Stimulated activated naive CD8-positive, alpha-beta T cell treated with anti-CD3 and anti-CD28 coated beads, Interleukin-15, Interleukin-2, amounts not matched to agents 100 ng/mL and 50 ng/mL, for 24 hours (primary cell): ENCODE measurements around the gene COPG1.
"Not testable (repeated sequence)": the region's sequence is repeated elsewhere in the genome, so short reads cannot be mapped to it uniquely, and the experiment has no call there.

Experiments
- H3K27ac Mint-ChIP-seq: one replicate; pipeline ENCODE4 v1.8.0; 2021; ENCODE audit warnings: mild to moderate bottlenecking, mixed read lengths
- H3K27me3 Mint-ChIP-seq: one replicate; pipeline ENCODE4 v1.8.0; 2021; ENCODE audit warnings: mixed read lengths
- H3K36me3 Mint-ChIP-seq: one replicate; pipeline ENCODE4 v1.8.0; 2021; ENCODE audit warnings: low read depth, mixed read lengths
- H3K4me1 Mint-ChIP-seq: one replicate; pipeline ENCODE4 v1.8.0; 2021; ENCODE audit warnings: low read depth, mixed read lengths
- H3K4me3 Mint-ChIP-seq: one replicate; pipeline ENCODE4 v1.8.0; 2021; ENCODE audit warnings: mild to moderate bottlenecking, mixed read lengths
- H3K9me3 Mint-ChIP-seq: one replicate; pipeline ENCODE4 v1.8.0; 2021; ENCODE audit warnings: mixed read lengths

COPG1 gene

GRCh38 chr3:129259612-129260477, 10.4 kb downstream of the COPG1 start:
- H3K27ac Mint-ChIP-seq = no peak overlapping the region
- no peaks in the 10 kb centered on the region for H3K27me3 Mint-ChIP-seq
- peaks cover 62% of the 10 kb centered on the region for H3K36me3 Mint-ChIP-seq
- no peaks in the 10 kb centered on the region for H3K4me1 Mint-ChIP-seq
- no peaks in the 10 kb centered on the region for H3K9me3 Mint-ChIP-seq
- no peak overlapping the region for H3K4me3 Mint-ChIP-seq

- no peaks in the 10 kb centered on the region for H3K4me1 Mint-ChIP-seq
- H3K36me3 Mint-ChIP-seq = peaks cover 60% of the 10 kb centered on the region
- no peaks in the 10 kb centered on the region for H3K9me3 Mint-ChIP-seq
- no peak overlapping the region for H3K27ac Mint-ChIP-seq
- H3K27me3 Mint-ChIP-seq = no peaks in the 10 kb centered on the region
- no peak overlapping the region for H3K4me3 Mint-ChIP-seq
These were observed 11.2 kb downstream of the COPG1 start for GRCh38 chr3:129260606-129261005.

GRCh38 chr3:129261894-129262293, 12.5 kb downstream of the COPG1 start:
- H3K27ac Mint-ChIP-seq = no peak overlapping the region
- H3K27me3 Mint-ChIP-seq = no peaks in the 10 kb centered on the region
- H3K4me1 Mint-ChIP-seq = no peaks in the 10 kb centered on the region
- H3K36me3 Mint-ChIP-seq = peaks cover 58% of the 10 kb centered on the region
- H3K9me3 Mint-ChIP-seq = no peaks in the 10 kb centered on the region
- H3K4me3 Mint-ChIP-seq = no peak overlapping the region

- no peaks in the 10 kb centered on the region for H3K27me3 Mint-ChIP-seq
- H3K27ac Mint-ChIP-seq = no peak overlapping the region
- H3K4me3 Mint-ChIP-seq = no peak overlapping the region
- peaks cover 68% of the 10 kb centered on the region for H3K36me3 Mint-ChIP-seq
- H3K9me3 Mint-ChIP-seq = no peaks in the 10 kb centered on the region
- H3K4me1 Mint-ChIP-seq = no peaks in the 10 kb centered on the region
These were observed 13.9 kb downstream of the COPG1 start for GRCh38 chr3:129263161-129263910.

- peaks cover 71% of the 10 kb centered on the region for H3K36me3 Mint-ChIP-seq
- not testable (repeated sequence) for H3K27ac Mint-ChIP-seq, H3K27me3 Mint-ChIP-seq, H3K4me3 Mint-ChIP-seq, H3K4me1 Mint-ChIP-seq, H3K9me3 Mint-ChIP-seq
These were observed 15.6 kb downstream of the COPG1 start for GRCh38 chr3:129264994-129265393.

DNA sequence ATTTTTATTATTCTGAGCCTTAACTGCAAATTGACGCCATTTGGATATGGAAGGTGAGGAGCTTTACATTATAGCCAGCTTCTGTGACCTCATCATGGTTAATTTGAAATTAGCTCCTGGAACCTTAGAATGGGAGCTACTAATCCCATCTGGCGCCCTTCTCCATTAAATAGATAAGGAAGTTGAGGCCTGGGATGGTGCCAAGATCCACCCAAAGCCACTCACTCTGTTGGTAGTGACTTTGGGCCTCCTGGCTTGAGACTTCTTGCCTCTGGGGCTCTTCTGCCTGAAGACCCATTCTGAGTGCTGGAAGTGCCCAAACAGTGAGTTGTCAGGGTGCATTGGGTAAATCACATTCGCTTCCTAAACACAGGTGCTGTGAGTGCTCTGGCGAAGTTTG, 17.2 kb downstream of the COPG1 start:
- Mint-ChIP-seq H3K4me3 (no peak overlapping the region), H3K9me3 (no peaks in the 10 kb centered on the region), H3K27ac (no peak overlapping the region), H3K36me3 (peaks cover 74% of the 10 kb centered on the region), H3K27me3 (no peaks in the 10 kb centered on the region), H3K4me1 (no peaks in the 10 kb centered on the region)

- Mint-ChIP-seq H3K4me3 (no peak overlapping the region), H3K36me3 (peaks cover 70% of the 10 kb centered on the region), H3K27ac (no peak overlapping the region)
These were observed 19.0 kb downstream of the COPG1 start for GRCh38 chr3:129268396-129268795.

GRCh38 chr3:129271674-129272073, 22.3 kb downstream of the COPG1 start:
- Mint-ChIP-seq H3K36me3 (peaks cover 82% of the 10 kb centered on the region), H3K27me3 (no peaks in the 10 kb centered on the region), H3K27ac (no peak overlapping the region), H3K9me3 (no peaks in the 10 kb centered on the region), H3K4me1 (peaks cover 8% of the 10 kb centered on the region), H3K4me3 (no peak overlapping the region)

More at GRCh38 chr3:129268396-129268795, 19.0 kb downstream of the COPG1 start:
- H3K9me3 Mint-ChIP-seq = no peaks in the 10 kb centered on the region
- no peaks in the 10 kb centered on the region for H3K4me1 Mint-ChIP-seq
- no peaks in the 10 kb centered on the region for H3K27me3 Mint-ChIP-seq

- peak overlapping the region; percentile 58 for H3K27ac Mint-ChIP-seq
- no peak overlapping the region for H3K4me3 Mint-ChIP-seq
- peaks cover 46% of the 10 kb centered on the region for H3K4me1 Mint-ChIP-seq
- H3K36me3 Mint-ChIP-seq = peaks cover 63% of the 10 kb centered on the region
- H3K9me3 Mint-ChIP-seq = no peaks in the 10 kb centered on the region
- H3K27me3 Mint-ChIP-seq = no peaks in the 10 kb centered on the region
These were observed 27.0 kb downstream of the COPG1 start for GRCh38 chr3:129276385-129276784.

DNA sequence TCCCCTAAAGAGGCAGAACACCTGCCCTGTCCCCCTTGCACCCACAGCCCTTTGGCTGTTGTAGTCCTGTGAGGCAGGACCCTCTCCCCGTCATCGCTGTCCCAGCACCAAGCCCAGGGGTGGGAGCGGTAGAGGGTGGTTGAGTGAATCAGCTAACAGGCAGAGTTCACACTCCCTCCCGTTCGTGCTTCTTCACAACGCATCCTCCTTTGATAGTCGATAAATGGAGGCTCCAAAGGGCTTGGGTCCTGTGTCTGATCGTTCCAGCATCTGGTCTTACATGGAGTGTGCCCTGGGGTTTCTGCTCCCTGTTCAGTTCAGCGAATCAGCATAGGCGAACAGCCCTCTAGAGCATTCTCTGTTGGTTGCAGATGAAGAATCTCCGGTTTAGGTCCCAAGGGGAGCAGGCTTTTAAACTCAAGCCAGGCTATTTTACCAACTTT, 28.4 kb downstream of the COPG1 start:
- H3K36me3 Mint-ChIP-seq = peaks cover 62% of the 10 kb centered on the region
- H3K9me3 Mint-ChIP-seq = no peaks in the 10 kb centered on the region
- H3K4me1 Mint-ChIP-seq = peaks cover 60% of the 10 kb centered on the region

DNA sequence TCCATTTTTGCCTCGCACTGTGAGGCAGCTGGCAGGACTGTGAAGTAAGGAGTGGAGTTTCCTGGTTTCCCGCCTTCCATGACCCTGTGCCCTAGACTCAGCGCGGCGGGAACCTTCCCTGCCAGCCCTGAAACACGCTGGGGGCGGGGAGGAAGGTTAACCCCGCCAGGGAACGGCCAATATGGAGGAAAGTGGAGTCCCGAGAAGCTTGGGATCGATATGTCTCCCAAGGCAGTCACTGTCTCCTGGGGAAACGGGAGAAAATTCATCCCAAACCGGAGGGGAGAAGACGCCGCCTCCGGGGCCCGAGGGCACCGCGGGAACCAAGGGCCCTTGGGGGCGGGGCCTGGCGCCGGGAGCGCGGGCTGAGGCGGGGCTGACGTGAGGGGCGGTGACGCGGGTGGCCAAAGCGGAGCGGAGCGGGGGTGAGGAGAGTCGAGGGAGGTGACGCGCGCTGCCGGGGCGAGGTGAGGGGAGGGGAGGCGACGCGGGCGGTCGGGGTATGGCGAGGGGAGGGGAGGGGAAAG, 29.1 kb downstream of the COPG1 start, which contains the start of gene HMCES:
TSS of gene HMCES (plus strand) at position 432 of the 527 bp plus-strand sequence. CDS start 863 bp downstream, outside the sequence.
- Mint-ChIP-seq H3K27me3 (no peaks in the 10 kb centered on the region), H3K4me1 (peaks cover 67% of the 10 kb centered on the region)

More for the DNA sequence above, 28.4 kb downstream of the COPG1 start:
- Mint-ChIP-seq H3K27me3 (no peaks in the 10 kb centered on the region), H3K4me3 (peak overlapping the region; percentile 78), H3K27ac (peak overlapping the region; percentile 87)

GRCh38 chr3:129278966-129279906, 29.8 kb downstream of the COPG1 start:
- no peaks in the 10 kb centered on the region for H3K9me3 Mint-ChIP-seq
- H3K27me3 Mint-ChIP-seq = no peaks in the 10 kb centered on the region
- peaks cover 56% of the 10 kb centered on the region for H3K36me3 Mint-ChIP-seq
- H3K4me3 Mint-ChIP-seq = peak overlapping the region; percentile 99
- peak overlapping the region; percentile 96 for H3K27ac Mint-ChIP-seq
- H3K4me1 Mint-ChIP-seq = peaks cover 73% of the 10 kb centered on the region

More for the DNA sequence above, 29.1 kb downstream of the COPG1 start, which contains the start of gene HMCES:
- Mint-ChIP-seq H3K4me3 (peak within 1 kb of the TSS; percentile 99), H3K27ac (peak within 1 kb of the TSS; percentile 96), H3K36me3 (peaks cover 60% of the 10 kb centered on the region), H3K9me3 (no peaks in the 10 kb centered on the region)

GRCh38 chr3:129280183-129280582, 30.8 kb downstream of the COPG1 start:
- peaks cover 51% of the 10 kb centered on the region for H3K36me3 Mint-ChIP-seq
- peak overlapping the region; percentile 96 for H3K27ac Mint-ChIP-seq
- H3K27me3 Mint-ChIP-seq = no peaks in the 10 kb centered on the region
- peak overlapping the region; percentile 99 for H3K4me3 Mint-ChIP-seq
- no peaks in the 10 kb centered on the region for H3K9me3 Mint-ChIP-seq
- peaks cover 79% of the 10 kb centered on the region for H3K4me1 Mint-ChIP-seq

DNA sequence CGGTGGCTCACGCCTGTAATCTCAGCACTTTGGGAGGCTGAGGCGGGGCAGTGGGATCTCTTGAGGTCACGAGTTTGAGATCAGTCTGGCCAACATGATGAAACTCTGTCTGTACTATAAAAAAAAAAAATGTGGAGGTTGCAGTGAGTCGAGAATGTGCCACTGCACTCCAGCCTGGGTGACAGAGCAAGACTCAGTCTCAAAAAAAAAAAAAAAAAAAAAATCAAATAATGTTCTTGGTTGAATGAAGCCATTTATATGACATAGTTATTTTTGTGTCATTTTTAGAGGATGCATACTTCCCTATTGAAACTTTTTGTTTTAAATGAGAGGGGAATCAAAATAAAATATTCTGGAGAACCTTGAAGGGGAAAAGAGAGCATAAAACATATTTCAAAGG, 32.3 kb downstream of the COPG1 start:
- Mint-ChIP-seq H3K36me3 (peaks cover 46% of the 10 kb centered on the region), H3K27me3 (no peaks in the 10 kb centered on the region), H3K4me3 (peak overlapping the region; percentile 99), H3K9me3 (no peaks in the 10 kb centered on the region), H3K27ac (peak overlapping the region; percentile 91), H3K4me1 (peaks cover 78% of the 10 kb centered on the region)
